Measurements from ENCODE around the gene TMIGD2.
"Not testable (repeated sequence)": the region's sequence is repeated elsewhere in the genome, so short reads cannot be mapped to it uniquely, and the experiment has no call there.

Gene TMIGD2

DNA sequence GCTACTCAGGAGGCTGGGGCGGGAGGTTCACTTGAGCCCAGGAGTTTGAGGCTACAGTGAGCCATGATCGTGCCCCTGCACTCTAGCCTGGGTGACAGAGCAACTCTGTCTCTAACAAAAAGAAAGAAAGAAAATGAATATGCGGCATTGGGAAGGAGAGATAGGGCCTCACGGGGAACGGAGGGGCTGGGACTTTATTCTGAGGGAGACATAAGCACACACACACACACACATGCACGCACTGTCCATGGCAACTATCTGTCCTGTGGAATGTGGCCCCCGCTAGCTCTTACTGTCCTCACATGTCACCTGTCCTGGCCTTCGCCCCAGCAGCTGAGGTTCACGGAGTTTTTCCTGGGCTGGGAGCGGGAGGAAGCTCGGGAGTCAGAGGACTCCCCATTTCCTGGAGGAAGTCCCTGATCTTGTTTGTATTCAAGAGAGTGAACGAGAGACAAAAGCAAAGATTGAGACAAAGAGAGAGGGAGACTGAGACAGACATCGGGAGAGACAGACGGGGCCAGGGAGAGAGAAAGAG, 35.8 kb upstream of the TMIGD2 start:
- Mint-ChIP-seq H3K4me1 (peaks cover 9% of the 10 kb centered on the region), H3K27ac (peak overlapping the region; percentile 77 to 93 (median 86)), H3K27me3 (ENCODE audit: low read depth) (no peaks in the 10 kb centered on the region), H3K4me3 (peak overlapping the region; percentile 75 to 85 (median 83)), H3K36me3 (ENCODE audit: low read depth) (peaks cover 7% of the 10 kb centered on the region), H3K9me3 (no peaks in the 10 kb centered on the region)
- TF ChIP-seq, protein P1, sequence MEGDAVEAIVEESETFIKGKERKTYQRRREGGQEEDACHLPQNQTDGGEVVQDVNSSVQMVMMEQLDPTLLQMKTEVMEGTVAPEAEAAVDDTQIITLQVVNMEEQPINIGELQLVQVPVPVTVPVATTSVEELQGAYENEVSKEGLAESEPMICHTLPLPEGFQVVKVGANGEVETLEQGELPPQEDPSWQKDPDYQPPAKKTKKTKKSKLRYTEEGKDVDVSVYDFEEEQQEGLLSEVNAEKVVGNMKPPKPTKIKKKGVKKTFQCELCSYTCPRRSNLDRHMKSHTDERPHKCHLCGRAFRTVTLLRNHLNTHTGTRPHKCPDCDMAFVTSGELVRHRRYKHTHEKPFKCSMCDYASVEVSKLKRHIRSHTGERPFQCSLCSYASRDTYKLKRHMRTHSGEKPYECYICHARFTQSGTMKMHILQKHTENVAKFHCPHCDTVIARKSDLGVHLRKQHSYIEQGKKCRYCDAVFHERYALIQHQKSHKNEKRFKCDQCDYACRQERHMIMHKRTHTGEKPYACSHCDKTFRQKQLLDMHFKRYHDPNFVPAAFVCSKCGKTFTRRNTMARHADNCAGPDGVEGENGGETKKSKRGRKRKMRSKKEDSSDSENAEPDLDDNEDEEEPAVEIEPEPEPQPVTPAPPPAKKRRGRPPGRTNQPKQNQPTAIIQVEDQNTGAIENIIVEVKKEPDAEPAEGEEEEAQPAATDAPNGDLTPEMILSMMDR (IDR thresholded peaks at IDR 0.05; ENCODE audit: unreplicated experiment in 3 of 3): no peak

DNA sequence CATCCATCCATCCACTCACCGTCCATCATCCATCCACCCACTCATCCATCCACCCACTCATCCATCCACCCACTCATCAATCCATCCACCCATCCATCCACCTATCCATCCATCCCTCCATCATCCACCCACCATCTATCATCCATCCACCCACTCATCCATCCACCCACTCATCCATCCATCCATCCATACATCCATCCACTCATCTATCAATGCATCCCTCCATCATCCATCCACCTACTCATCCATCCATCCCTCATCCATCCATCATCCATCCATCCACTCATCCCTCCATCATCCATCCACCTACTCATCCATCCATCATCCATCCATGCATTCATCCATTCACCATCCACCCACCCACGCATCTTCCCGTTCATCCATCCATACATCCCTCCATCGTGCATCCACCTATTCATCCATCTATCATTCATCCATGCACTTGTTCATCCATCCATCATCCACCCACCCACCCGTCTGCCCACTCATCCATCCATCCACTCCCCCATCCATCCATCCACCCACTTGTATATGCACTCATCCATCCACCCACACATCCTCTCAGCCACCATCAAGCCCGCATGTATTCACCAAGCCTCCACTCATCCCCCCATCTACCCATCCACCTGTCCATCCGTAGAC, 32.9 kb upstream of the TMIGD2 start:
- H3K9me3 Mint-ChIP-seq: no peaks in the 10 kb centered on the region
- H3K4me3 Mint-ChIP-seq: no peak overlapping the region
- TF ChIP-seq, protein P1 (IDR thresholded peaks at IDR 0.05; ENCODE audit: unreplicated experiment in 3 of 3): no peak
- H3K27ac Mint-ChIP-seq: no peak overlapping the region
- peaks cover 7% of the 10 kb centered on the region for H3K36me3 Mint-ChIP-seq (ENCODE audit: low read depth)
- no peaks in the 10 kb centered on the region for H3K27me3 Mint-ChIP-seq (ENCODE audit: low read depth)
- H3K4me1 Mint-ChIP-seq: peaks cover 9% of the 10 kb centered on the region

DNA sequence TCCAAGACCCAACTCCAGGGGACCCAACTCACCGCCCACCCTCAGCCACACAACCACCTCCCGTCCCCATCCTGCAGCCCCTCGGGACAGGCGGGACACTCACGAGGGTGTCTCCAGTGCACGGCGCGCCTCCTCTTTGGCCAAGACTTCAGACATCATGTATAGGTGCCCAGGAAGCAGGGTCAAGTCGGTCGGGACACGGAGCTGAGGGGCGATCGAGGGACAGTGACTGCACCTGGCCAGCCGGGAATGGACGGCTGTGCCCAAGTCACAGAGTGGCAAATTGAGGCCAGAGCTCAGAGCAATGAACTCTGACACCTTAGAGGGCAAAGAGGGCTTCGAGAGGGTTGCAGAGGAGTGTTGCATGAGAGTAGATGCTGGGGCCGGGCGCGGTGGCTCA, 27.7 kb upstream of the TMIGD2 start:
- peak overlapping the region in 1 of 3 experiments; percentile 20 for H3K4me3 Mint-ChIP-seq
- no peaks in the 10 kb centered on the region for H3K9me3 Mint-ChIP-seq
- peaks cover 3% of the 10 kb centered on the region for H3K36me3 Mint-ChIP-seq (ENCODE audit: low read depth)
- peaks cover 13% of the 10 kb centered on the region for H3K27me3 Mint-ChIP-seq (ENCODE audit: low read depth)
- no peak overlapping the region for H3K27ac Mint-ChIP-seq
- TF ChIP-seq, protein P1 (IDR thresholded peaks at IDR 0.05; ENCODE audit: unreplicated experiment in 3 of 3): no peak
- H3K4me1 Mint-ChIP-seq: peaks cover 10% of the 10 kb centered on the region

DNA sequence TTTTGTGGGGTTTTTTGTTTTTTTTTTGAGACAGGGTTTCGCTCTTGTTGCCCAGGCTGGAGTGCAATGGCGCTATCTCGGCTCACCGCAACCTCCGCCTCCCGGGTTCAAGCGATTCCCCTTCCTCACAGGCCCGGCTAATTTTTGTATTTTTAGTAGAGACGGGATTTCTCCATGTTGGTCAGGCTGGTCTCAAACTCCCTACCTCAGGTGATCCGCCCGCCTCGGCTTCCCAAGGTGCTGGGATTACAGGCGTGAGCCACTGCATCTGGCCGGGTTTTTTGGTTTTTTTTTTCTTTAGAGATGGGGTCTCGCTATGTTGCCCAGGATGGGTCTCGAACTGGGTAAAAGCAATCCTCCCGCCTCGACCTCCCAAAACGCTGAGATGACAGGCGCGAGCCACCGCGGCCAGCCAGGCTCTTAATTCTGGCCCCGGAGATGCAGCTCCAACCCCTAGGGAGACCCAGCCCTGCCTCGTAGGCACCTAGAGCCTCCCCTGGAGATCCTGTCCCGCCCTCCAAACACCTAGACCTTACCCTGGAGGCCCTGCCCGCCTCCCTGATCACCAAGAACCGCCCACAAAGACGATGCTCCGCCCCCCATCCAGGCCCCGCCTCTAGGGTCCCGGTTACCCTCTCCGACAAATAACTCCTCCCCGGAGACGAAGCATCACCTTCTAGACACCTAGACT, 26.9 kb upstream of the TMIGD2 start:
- H3K27me3 Mint-ChIP-seq (ENCODE audit: low read depth): peaks cover 13% of the 10 kb centered on the region
- H3K27ac Mint-ChIP-seq; H3K9me3 Mint-ChIP-seq; H3K36me3 Mint-ChIP-seq (ENCODE audit: low read depth); H3K4me1 Mint-ChIP-seq: not testable (repeated sequence)
- peak overlapping the region; percentile 82 to 88 (median 84) for H3K4me3 Mint-ChIP-seq

DNA sequence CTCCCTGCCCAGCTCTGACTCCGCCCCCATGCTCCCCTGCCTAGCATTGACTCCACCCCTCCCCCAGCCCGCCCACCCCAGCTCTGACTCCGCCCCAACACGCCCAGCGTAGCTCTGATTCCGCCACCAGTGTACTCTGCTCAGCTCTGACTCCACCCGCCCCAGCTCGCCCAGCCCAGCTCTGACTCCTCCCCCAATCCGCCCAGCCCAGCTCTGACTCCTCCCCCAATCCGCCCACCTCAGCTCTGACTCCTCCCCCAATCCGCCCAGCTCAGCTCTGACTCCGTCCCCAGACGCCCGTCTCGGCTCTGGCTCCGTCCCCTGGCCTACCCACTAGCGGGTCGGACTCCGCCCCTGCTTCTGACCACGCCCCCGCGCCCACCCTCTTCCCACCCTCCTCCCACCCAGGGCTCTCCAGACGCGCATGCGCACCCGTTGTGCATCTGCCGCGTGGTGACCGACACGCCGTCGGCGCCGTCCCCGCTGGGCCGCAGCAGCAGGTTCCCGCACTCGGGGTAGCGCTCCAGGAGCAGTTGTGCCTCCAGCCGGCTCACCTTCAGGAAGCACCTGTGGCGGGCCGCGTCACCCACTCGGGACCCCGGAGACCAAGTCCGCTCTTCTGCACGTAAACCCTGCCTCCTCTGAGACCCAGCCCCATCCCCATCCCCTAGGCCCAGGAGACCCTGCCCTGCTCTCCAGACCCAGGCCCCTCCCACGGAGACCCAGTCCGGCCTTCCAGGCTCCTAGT, 26.2 kb upstream of the TMIGD2 start:
- Mint-ChIP-seq H3K4me3 (peak overlapping the region; percentile 82 to 88 (median 84)), H3K27ac (no peak overlapping the region), H3K36me3 (ENCODE audit: low read depth) (peaks cover 3% of the 10 kb centered on the region), H3K4me1 (peaks cover 10% of the 10 kb centered on the region), H3K9me3 (no peaks in the 10 kb centered on the region), H3K27me3 (ENCODE audit: low read depth) (peaks cover 13% of the 10 kb centered on the region)
- TF ChIP-seq, protein P1 (IDR thresholded peaks at IDR 0.05; ENCODE audit: unreplicated experiment in 3 of 3): no peak

DNA sequence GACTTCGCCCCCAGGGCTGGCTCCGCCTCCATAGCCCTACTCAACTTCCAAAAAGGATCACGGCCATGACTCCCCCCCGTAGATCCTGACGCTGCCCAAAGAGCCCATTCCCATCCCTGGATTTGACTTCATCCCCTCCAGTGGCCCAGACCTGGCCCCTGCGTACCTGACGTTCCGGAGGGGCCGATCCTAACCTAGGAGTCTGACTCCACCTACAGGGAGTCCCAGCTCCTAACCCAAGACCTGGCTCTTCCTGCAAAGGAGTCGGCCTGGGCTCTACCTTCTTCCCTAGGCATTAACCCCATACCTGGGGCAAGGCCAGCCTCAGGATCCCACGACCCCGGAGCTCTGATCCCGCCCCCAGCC, 25.7 kb upstream of the TMIGD2 start:
- Mint-ChIP-seq H3K9me3 (no peaks in the 10 kb centered on the region), H3K36me3 (ENCODE audit: low read depth) (peaks cover 3% of the 10 kb centered on the region), H3K4me1 (peaks cover 10% of the 10 kb centered on the region), H3K27me3 (ENCODE audit: low read depth) (peaks cover 13% of the 10 kb centered on the region), H3K4me3 (peak overlapping the region; percentile 82 to 88 (median 84)), H3K27ac (peak overlapping the region in 1 of 3 experiments; percentile 61)
- TF ChIP-seq, protein P1 (IDR thresholded peaks at IDR 0.05; ENCODE audit: unreplicated experiment in 3 of 3): no peak

All from nephron (organoid).